Esophagus squamous epithelium (tissue), 4 donors: ENCODE measurements around the gene PLEKHM3.

Experiments
- CTCF ChIP-seq, 6 experiments: fragments of 450-650 bp in 4 of 6; fragments of 200-600 bp in 2 of 6; sonication (generic) in 2 of 6; IDR thresholded peaks; one replicate each; pipeline ENCODE4 v1.5.1; 2016 to 2019; ENCODE audit warnings: antibody characterized with exemption in 6 of 6, mild to moderate bottlenecking in 4 of 6, moderate library complexity in 4 of 6
- POLR2A ChIP-seq, 4 donors: fragments of 450-650 bp; IDR thresholded peaks; one replicate each; pipeline ENCODE4 v1.6.1; 2017; ENCODE audit warnings: antibody characterized with exemption in 4 of 4, mild to moderate bottlenecking in 4 of 4, moderate library complexity in 3 of 4

GRCh38 chr2:207812726-207813080 is 212.6 kb downstream of the PLEKHM3 start:
- TF ChIP-seq CTCF (IDR thresholded peaks at IDR 0.05) (no peak), POLR2A (IDR thresholded peaks at IDR 0.05) (no peak)
